Esophagus muscularis mucosa (tissue), 4 donors: ENCODE data around the gene ENDOU. TPM values are rescaled to one million over a fixed set of nuclear protein-coding genes. Genes with fewer than 3 reads are reported as not detected.

ENCODE experiments used
- DNase-seq: peaks from one replicate; pipeline ENCODE4 v3.0.0-alpha.2; 2017; ENCODE audit errors: extremely low spot score
- H3K27ac ChIP-seq, 4 donors: fragments of 200-600 bp; sonication (generic); replicated peaks in 1 of 4; 1 replicate in 3 of 4; 2 replicates in 1 of 4; pipeline ENCODE4 v1.5.1; 2016 to 2019; ENCODE audit warnings: mild to moderate bottlenecking in 1 of 4
- H3K27me3 ChIP-seq, 4 donors: fragments of 200-600 bp; sonication (generic); one replicate each; pipeline versions ENCODE4 v1.5.1 to v1.6.0; 2016 to 2019
- H3K36me3 ChIP-seq, 4 donors: fragments of 200-600 bp; sonication (generic); one replicate each; pipeline ENCODE4 v1.5.1; 2016 to 2019
- H3K4me1 ChIP-seq, 4 donors: fragments of 200-600 bp; sonication (generic); one replicate each; pipeline ENCODE4 v1.5.1; 2016 to 2019
- H3K4me3 ChIP-seq, 4 donors: fragments of 200-600 bp; sonication (generic); 1 replicate in 2 of 4; 2 replicates in 2 of 4; pipeline ENCODE4 v1.5.1; 2016 to 2019; ENCODE audit warnings: mild to moderate bottlenecking in 4 of 4, moderate library complexity in 1 of 4
- H3K9me3 ChIP-seq, 4 donors: fragments of 200-600 bp; sonication (generic); 1 replicate in 3 of 4; 2 replicates in 1 of 4; pipeline ENCODE4 v1.5.1; 2016 to 2019
- EP300 ChIP-seq: sonication (generic); formaldehyde crosslinking; IDR thresholded peaks from one replicate; pipeline ENCODE4 v1.6.1; 2017; ENCODE audit warnings: antibody characterized with exemption
- POLR2A ChIP-seq: fragments of 450-650 bp; IDR thresholded peaks from one replicate; pipeline ENCODE4 v1.6.1; 2017; ENCODE audit warnings: antibody characterized with exemption, moderate library complexity, mild to moderate bottlenecking, low read depth
- POLR2AphosphoS5 ChIP-seq, 2 donors: sonication (generic); formaldehyde crosslinking; IDR thresholded peaks; one replicate each; pipeline ENCODE4 v1.6.1; 2017; ENCODE audit warnings: antibody characterized with exemption in 2 of 2
- WGBS: methylation state at CpG from one replicate; pipeline ENCODE4 v1.1.5; 2018; 5-methylcytosine and 5-hydroxymethylcytosine counted together
- intact Hi-C: fragments of 100-400 bp; cut with DNase I; formaldehyde crosslinking; loops from one replicate; pipeline ENCODE4 v1.15.1; 2023
- total RNA-seq, 4 donors: library from RNA; depleted of rRNA; stranded (reverse); fragments of >200 nt; gene quantifications; one replicate each; pipeline versions ENCODE4 v1.1.0 to v1.2.1, GENCODE V29; 2016
- TF ChIP-seq, protein P1 (sequence below), 3 experiments: fragments of 200-600 bp in 2 of 3; fragments of 450-650 bp in 1 of 3; sonication (generic) in 2 of 3; IDR thresholded peaks; one replicate each; pipeline ENCODE4 v1.5.1; 2017 to 2019; ENCODE audit warnings: antibody characterized with exemption in 3 of 3, mild to moderate bottlenecking in 2 of 3, moderate library complexity in 1 of 3

Gene ENDOU, protein sequence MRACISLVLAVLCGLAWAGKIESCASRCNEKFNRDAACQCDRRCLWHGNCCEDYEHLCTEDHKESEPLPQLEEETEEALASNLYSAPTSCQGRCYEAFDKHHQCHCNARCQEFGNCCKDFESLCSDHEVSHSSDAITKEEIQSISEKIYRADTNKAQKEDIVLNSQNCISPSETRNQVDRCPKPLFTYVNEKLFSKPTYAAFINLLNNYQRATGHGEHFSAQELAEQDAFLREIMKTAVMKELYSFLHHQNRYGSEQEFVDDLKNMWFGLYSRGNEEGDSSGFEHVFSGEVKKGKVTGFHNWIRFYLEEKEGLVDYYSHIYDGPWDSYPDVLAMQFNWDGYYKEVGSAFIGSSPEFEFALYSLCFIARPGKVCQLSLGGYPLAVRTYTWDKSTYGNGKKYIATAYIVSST
- 1 to 10 TPM in 1 of 4 donors, under 1 TPM in 1, not detected in 2; 0.39 to 2.0 TPM for total RNA-seq

DNA sequence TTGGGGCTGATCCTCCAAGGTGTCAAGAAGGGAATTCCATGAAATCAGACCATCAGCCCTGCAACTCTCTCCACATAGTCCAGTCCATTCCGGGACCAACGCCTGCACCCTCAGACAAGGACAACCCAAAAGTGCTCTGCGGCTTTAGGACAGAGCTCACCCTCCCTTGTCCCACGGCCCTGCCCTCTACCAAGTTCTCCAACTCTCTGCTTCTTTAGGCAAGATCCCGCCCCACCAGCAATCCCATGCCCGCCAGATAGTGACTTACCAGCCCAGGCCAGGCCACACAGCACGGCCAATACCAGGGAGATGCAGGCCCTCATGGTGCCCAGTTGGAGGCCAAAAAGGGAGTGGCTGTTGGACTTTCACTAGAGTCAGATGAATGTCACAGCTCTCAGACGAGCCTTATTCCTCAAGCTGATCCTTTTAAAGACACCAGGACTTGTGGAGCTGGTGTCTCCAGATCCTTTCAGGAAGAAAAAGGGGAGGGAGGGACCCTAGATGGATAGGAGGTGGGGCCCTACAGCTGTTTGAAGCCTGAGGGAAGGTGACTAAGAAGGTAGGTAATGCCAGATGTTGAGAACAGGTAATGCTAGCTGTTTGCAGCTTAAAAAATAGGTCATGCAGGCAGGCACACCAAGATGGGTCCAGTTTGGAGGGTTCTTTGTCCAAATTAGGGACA, at the start of gene ENDOU:
Gene ENDOU, minus strand, starts transcription at position 400 of the 682 bp plus-strand sequence. Its CDS starts 77 bp downstream, at position 323.
- H3K4me1 ChIP-seq: peaks cover 9 to 22% (median 15%) of the 10 kb centered on the region in 4 donors
- H3K9me3 ChIP-seq: no peaks in the 10 kb centered on the region
- no peak for TF ChIP-seq POLR2AphosphoS5 (IDR thresholded peaks at IDR 0.05)
- TF ChIP-seq POLR2A: no peak
- no peak for TF ChIP-seq EP300
- TF ChIP-seq, protein P1, sequence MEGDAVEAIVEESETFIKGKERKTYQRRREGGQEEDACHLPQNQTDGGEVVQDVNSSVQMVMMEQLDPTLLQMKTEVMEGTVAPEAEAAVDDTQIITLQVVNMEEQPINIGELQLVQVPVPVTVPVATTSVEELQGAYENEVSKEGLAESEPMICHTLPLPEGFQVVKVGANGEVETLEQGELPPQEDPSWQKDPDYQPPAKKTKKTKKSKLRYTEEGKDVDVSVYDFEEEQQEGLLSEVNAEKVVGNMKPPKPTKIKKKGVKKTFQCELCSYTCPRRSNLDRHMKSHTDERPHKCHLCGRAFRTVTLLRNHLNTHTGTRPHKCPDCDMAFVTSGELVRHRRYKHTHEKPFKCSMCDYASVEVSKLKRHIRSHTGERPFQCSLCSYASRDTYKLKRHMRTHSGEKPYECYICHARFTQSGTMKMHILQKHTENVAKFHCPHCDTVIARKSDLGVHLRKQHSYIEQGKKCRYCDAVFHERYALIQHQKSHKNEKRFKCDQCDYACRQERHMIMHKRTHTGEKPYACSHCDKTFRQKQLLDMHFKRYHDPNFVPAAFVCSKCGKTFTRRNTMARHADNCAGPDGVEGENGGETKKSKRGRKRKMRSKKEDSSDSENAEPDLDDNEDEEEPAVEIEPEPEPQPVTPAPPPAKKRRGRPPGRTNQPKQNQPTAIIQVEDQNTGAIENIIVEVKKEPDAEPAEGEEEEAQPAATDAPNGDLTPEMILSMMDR (IDR thresholded peaks at IDR 0.05): no peak
- intact Hi-C loops: no loop called here
- H3K27ac ChIP-seq: no peak within 1 kb of the TSS
- H3K4me3 ChIP-seq: no peak within 1 kb of the TSS
- peaks cover 0 to 6% (median 0%) of the 10 kb centered on the region in 4 donors for H3K36me3 ChIP-seq
- no peaks in the 10 kb centered on the region for H3K27me3 ChIP-seq
- 87% methylated on average over 8 of the region's 8 CpGs for WGBS
- DNase-seq: no peak

- Histone ChIP-seq H3K4me1 (peaks cover 64 to 83% (median 77%) of the 10 kb centered on the region in 4 donors), H3K4me3 (peak overlapping the region in 1 of 4 donors; percentile 95), H3K9me3 (no peaks in the 10 kb centered on the region), H3K27ac (peak overlapping the region; percentile 75 to 84 (median 80)), H3K36me3 (no peaks in the 10 kb centered on the region), H3K27me3 (no peaks in the 10 kb centered on the region)
- no peak for DNase-seq
- intact Hi-C loops: loop anchor here (5.0 kb wide), 2 partner anchors 32 to 57 kb away; no protein-coding TSS in a partner anchor
- TF ChIP-seq EP300: no peak
- WGBS: 91% methylated on average over 7 of the region's 7 CpGs
These were observed 49.4 kb upstream of the ENDOU start for GRCh38 chr12:47774663-47775062.

DNA sequence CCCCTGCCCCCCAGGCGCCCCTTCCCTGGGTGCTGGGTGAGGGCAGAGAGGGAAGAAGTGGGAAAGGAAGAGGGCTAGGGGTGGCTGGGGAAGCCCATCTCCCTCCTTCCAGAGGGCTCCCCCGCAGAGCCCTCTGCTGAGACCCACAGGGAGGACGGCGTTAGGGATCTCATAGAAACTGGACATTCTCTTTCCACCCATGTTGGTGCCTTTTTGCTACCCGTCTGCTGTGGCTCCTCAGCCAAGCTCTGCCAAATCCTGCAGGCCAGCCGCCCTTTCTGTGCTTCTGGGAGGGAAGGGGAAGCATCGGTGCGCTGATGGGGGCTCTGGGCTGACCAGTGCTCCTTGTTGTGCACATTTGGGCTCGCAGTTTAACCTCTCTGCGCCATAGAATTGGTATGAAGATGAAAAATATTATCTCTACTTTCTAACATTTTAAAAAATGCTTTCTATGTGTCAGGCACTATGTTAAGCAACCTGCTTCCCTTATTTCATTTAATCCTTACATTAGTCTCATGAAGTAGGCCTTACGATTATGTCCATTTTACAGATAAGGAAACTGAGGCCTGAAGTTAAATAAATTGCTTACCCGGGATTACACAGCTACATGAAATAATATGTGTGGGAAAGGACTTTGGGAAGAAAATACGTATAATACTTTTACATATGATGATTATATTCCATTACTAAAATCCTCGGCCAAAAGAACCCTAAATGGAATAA, 48.7 kb upstream of the ENDOU start:
- Histone ChIP-seq H3K27ac (peak overlapping the region; percentile 84 to 94 (median 90)), H3K4me3 (peak overlapping the region; percentile 82 to 97 (median 96)), H3K36me3 (no peaks in the 10 kb centered on the region), H3K9me3 (no peaks in the 10 kb centered on the region), H3K27me3 (no peaks in the 10 kb centered on the region), H3K4me1 (peaks cover 58 to 77% (median 71%) of the 10 kb centered on the region in 4 donors)
- intact Hi-C loops: no loop called here
- TF ChIP-seq POLR2A: no peak
- TF ChIP-seq, protein P1 (IDR thresholded peaks at IDR 0.05): no peak
- no peak for TF ChIP-seq EP300
- no peak for TF ChIP-seq POLR2AphosphoS5 (IDR thresholded peaks at IDR 0.05)
- 51% methylated on average over 14 of the region's 14 CpGs for WGBS
- DNase-seq: no peak

DNA sequence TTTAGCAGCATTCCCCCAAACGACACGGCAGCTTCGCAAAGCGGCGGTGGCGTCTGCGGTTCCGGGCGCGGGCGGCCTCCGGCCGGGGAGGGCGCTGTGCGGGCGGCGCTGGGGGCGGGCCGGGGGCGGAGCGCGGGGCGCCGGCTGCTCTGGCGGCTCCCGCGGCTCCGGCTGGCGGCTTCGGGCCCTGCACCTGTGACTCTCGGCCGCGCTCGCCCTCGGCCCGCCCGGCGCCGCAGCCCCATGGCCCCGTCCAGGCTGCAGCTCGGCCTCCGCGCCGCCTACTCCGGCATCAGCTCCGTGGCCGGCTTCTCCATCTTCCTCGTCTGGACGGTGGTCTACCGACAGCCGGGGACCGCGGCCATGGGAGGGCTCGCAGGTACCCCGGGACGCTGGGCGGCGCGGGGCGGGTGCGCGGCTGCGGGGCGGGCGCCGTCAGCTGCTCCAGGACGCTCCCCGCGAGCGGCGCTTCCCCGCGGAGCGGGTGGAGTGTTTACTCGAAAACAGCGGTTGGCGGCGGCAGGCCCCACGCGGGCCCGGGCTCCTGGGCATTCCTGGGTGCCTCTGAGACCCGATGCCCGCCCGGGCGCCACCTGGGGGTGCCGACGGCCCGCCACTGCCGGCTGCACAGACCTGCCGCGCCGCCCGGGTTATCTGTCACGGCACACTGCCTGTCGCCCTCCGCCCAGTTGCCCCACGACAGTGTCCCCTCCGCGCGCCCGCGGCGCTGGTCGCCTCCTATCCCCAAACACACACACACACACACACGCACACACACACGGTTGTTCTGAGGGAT, 48.0 kb upstream of the ENDOU start, which contains the start of gene SLC48A1:
Gene SLC48A1, plus strand, starts transcription at position 177 of the 796 bp plus-strand sequence. Its CDS starts 67 bp downstream, at position 244.
- WGBS: 2% methylated on average over 42 of the region's 106 CpGs

More for the DNA sequence above, 48.0 kb upstream of the ENDOU start, which contains the start of gene SLC48A1:
- Histone ChIP-seq H3K27me3 (no peaks in the 10 kb centered on the region), H3K36me3 (no peaks in the 10 kb centered on the region), H3K27ac (peak within 1 kb of the TSS; percentile 84 to 94 (median 90)), H3K4me3 (peak within 1 kb of the TSS; percentile 82 to 97 (median 96)), H3K4me1 (peaks cover 50 to 74% (median 65%) of the 10 kb centered on the region in 4 donors), H3K9me3 (no peaks in the 10 kb centered on the region)
- no peak for TF ChIP-seq EP300
- peak; percentile 15 for TF ChIP-seq POLR2A
- TF ChIP-seq, protein P1 (IDR thresholded peaks at IDR 0.05): peak; percentile 21 to 57 (median 54)
- peak; percentile 37 to 74 for TF ChIP-seq POLR2AphosphoS5 (IDR thresholded peaks at IDR 0.05)
- intact Hi-C loops: no loop called here
- no peak for DNase-seq
